GM18498 (cell line): ENCODE results near the gene CNN2.

Experiments used
- ATAC-seq: cut with Tn5 transposase; IDR thresholded peaks from one replicate; pipeline ENCODE4 v1.9.1; 2021; ENCODE audit warnings: mild to moderate bottlenecking, moderate library complexity; ENCODE audit not compliant: unreplicated experiment

CNN2 gene

GRCh38 chr19:1047696-1048147, 21.3 kb downstream of the CNN2 start:
- ATAC-seq: no peak

DNA sequence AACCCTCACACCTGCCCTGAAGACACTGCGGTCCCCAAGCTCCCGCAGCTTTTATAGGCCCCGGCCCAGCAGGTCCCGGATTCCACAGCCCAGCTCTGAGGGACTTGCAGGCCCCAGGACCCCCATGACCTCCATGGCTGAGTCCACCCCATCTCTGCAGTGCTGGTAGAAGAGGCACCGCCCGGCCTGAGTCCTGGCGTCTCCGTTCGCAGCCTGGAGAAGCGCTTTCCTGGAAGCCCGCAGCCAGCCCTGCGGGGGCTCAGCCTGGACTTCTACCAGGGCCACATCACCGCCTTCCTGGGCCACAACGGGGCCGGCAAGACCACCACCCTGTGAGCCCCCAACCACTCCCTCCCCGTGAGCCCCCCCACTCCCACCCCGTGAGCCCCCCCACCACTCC, 22.7 kb downstream of the CNN2 start:
- no peak for ATAC-seq

DNA sequence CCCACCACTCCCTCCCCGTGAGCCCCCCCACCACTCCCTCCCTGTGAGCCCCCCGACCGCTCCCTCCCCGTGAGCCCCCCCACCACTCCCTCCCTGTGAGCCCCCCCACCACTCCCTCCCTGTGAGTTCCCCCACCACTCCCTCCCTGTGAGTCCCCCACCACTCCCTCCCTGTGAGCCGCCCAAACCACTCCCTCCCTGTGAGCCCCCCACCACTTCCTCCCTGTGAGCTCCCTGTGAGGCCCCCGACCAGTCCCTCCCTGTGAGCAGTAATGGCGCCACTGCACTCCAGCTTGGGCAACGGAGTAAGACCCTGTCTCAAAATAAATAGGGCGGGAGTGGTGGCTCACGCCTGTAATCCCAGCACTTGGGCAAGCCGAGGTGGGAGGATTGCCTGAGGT, 23.4 kb downstream of the CNN2 start:
- no peak for ATAC-seq

DNA sequence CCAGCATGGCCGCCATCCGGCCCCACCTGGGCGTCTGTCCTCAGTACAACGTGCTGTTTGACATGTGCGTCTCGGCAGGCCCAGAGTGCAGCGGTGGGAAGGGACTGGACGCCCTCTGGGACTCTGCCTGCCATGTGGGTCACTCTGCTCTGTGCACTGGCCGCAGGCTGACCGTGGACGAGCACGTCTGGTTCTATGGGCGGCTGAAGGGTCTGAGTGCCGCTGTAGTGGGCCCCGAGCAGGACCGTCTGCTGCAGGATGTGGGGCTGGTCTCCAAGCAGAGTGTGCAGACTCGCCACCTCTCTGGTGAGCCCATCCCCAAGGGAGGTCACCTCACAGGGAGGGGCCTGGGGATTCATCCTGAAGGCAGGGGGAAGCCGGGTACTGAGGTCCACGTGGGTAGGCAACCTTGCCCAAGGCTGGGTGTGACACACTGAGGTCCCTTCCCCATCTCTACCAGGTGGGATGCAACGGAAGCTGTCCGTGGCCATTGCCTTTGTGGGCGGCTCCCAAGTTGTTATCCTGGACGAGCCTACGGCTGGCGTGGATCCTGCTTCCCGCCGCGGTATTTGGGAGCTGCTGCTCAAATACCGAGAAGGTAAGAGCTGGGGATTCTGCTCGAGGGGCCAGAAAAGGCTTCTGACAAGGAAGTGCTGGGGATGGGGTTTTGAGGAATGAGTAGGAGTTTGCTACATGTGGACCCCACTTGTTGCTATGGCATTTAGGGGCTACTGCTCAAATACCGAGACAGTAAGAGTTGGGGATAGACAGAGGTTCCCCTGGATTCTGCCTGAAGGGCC, 24.8 kb downstream of the CNN2 start:
- ATAC-seq: no peak

- no peak for ATAC-seq
Measured at GRCh38 chr19:1051791-1052190, 25.4 kb downstream of the CNN2 start.

DNA sequence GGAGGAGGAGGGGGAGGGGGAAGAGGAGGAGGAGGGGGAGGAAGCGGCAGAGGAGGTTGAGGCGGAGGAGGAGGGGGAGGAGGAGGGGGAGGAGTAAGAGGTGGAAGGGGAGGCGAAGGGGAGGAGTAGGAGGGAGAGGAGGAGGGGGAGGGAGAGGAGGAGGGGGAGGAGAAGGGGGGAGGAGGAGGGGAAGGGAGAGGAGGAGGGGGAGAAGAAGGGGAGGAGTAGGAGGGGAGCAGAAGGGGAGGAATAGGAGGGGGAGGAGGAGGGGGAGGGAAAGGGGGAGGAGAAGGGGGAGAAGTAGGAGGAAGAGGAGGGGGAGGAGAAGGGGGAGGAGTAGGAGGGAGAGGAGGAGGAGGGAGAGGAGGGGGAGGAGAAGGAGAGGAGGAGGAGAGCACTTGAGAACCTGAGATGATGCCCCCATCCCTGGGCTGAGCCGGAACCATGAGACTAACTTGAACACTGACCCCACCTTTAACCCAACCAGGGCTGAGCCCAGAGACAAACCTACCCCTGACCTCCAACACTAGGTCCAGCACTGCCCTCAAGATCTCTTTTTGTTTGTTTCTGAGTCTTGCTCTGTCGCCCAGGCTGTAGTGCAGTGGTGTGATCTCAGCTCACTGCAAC, 26.1 kb downstream of the CNN2 start:
- ATAC-seq: no peak

DNA sequence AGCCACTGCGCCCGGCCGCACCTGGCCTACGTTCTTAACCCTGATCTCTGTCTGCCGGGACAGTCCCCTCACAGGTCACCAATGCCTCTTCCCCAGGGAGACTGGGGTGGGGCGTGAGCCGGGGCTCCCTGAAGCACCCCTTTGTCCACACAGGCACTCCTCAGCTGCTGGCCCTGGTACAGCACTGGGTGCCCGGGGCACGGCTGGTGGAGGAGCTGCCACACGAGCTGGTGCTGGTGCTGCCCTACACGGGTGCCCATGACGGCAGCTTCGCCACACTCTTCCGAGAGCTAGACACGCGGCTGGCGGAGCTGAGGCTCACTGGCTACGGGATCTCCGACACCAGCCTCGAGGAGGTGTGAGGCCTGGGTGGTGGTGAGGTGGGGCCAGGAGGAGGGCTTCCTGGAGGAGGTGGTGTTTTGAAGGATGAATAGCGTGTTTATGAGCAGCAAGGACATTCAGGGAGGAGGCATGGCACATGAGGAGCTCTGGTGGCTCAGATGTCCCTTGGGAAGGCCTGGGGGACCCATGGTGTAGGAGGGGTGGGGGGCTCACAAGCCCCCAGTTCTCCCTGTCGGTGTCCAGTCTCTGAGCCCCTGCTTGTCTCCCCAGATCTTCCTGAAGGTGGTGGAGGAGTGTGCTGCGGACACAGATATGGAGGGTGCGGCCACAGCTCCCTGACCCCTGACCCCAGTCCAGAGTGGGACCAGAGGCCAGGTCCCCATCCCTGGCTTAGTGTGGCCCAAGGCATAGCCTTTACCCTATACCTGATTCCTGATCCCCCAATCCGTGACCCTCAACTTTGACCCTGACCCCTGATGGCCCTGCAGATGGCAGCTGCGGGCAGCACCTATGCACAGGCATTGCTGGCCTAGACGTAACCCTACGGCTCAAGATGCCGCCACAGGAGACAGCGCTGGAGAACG, 27.0 kb downstream of the CNN2 start:
- no peak for ATAC-seq

GRCh38 chr19:1054102-1055027, 28.0 kb downstream of the CNN2 start:
- ATAC-seq: no peak

GRCh38 chr19:1055028-1055425, 28.6 kb downstream of the CNN2 start:
- ATAC-seq: no peak

DNA sequence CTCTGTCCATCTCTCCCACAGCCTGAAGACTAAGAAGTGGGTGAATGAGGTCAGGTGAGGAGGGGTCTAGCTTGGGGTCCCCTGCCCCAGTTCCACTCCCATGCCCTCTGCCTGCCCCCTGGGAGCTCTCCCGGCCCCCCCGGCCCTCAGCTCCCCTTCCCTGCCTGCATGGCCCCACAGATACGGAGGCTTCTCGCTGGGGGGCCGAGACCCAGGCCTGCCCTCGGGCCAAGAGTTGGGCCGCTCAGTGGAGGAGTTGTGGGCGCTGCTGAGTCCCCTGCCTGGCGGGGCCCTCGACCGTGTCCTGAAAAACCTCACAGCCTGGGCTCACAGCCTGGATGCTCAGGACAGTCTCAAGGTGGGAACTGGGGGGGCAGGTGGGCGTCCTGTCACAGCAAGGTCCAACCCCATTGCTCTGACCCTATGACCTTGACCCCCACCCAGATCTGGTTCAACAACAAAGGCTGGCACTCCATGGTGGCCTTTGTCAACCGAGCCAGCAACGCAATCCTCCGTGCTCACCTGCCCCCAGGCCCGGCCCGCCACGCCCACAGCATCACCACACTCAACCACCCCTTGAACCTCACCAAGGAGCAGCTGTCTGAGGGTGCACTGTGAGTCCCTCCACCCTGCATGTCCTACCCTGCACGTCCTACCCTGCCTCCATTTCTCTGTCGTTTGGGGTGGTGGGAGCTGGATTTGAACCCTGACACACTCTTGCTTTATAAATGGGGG, 29.6 kb downstream of the CNN2 start:
- ATAC-seq: no peak

GRCh38 chr19:1057176-1057855, 30.9 kb downstream of the CNN2 start:
- no peak for ATAC-seq

- no peak for ATAC-seq
Measured at GRCh38 chr19:1058112-1058511, 31.7 kb downstream of the CNN2 start.

DNA sequence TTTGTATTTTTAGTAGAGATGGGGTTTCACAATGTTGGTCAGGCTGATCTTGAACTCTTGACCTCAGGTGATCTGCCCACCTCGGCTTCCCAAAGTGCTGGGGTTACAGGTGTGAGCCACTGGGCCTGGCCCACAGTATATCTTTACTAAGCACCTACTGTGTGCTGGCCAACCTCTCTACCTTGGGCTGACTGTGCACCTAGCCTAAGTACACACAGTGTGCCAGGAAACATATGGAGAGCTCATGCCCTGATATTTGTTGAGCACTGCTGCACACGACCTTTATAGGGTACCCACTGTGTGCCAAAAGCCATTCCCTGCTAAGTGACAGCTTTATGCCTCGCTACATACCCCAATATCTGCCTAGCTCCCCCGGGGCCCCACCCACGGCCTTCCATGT, 34.3 kb downstream of the CNN2 start:
- ATAC-seq: no peak

DNA sequence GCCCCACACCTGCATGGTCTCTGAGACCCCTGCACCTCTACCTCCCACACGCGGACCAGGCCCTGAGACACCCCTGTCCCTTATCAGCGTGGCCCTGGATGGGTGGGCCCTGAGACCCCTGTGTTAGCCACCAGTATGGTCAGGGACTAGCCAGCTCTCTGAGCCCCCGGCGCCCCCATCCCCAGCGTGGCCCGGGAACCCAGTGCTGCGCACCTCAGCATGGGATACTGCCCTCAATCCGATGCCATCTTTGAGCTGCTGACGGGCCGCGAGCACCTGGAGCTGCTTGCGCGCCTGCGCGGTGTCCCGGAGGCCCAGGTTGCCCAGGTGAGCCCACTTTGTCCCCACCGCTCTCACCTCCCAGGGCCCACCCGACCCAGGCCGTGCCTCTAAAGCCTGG, 35.6 kb downstream of the CNN2 start:
- no peak for ATAC-seq

DNA sequence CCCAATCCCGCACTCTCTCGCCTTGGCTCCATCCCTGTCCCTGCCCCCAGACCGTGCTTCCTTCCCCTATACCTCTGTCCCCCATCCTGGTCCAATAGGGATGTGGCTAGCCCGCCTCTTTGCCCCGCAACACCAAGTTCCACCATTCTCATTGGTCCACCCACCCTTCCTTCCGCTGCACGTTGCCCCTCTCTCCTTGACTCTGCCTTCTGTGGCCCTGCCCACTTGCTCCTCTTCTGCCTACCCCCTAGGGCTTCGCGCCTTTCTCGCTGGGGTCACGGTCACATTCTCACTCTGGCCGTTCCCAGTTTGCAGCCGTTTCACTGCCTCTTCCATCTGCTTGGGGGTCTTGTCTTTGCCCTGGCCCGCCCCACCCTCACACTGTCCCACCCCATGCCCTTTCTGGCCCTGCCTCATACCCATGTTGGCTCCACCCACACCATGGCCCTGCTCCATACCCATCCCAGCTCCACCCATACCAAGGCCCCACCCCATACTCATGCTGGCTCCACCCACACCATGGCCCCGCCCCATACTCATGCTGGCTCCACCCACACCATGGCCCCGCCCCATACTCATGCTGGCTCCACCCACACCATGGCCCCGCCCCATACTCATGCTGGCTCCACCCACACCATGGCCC, 36.1 kb downstream of the CNN2 start:
- ATAC-seq: no peak

GRCh38 chr19:1063030-1063908, 36.9 kb downstream of the CNN2 start:
- no peak for ATAC-seq

- ATAC-seq: no peak
Measured at GRCh38 chr19:1063909-1064660, 37.7 kb downstream of the CNN2 start.
